HG03095 (cell line): ENCODE results near the gene METTL21C.

Experiments
- ATAC-seq: cut with Tn5 transposase; IDR thresholded peaks from one replicate; pipeline ENCODE4 v1.9.1; 2021; ENCODE audit warnings: moderate library complexity; ENCODE audit not compliant: unreplicated experiment

The METTL21C gene

DNA sequence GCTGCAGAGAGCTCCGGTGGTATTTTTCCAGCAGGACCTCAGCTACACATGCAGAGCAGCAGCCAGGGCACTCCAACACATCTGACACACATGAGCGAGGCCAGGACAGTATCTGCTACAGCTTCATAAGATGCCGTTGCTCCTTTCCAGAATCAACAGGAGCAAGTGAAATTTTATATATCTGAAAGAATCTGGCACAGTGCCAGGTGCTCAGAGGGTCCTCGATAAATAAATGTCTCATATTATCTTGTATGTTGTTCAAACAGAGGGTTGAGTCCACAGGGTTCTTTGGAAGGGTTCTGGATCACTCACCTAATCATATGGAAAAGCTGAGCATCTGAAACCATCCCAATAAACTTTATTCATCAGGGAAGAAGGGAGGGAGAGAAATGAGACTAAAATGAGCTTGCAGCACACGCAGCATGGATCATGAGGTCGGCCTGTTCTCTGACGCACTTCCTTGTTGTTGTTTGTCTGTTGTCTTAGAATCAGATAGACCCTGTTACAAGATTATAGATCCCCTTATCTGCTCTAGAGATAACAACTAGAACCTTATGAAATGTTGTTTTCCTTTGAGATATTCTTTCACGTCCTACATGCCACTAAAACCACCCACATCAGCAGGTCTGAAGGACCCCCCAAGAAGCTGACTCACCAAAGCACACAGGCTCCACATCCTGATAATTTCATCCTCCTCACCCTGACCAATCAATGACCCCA, 3.2 kb upstream of the METTL21C start:
- no peak for ATAC-seq

DNA sequence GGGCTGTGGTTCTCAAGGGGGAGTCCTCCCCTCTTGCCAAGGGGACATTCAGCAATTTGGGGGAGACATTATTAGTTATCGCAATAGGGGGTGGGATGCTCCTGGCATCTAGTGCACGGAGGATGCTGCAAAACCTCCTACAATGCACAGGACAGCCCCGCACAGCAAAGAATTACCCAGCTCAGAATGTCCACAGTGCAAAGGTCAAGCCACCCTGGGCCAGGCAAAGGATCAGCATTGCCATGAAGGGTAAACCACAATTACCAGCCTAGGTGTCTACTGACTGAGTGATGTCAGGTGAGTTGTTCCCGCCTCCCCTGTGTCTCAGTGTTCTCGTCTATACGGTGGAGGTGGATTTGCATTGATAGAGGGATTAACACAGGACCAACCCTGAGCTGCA, 2.4 kb upstream of the METTL21C start:
- no peak for ATAC-seq

DNA sequence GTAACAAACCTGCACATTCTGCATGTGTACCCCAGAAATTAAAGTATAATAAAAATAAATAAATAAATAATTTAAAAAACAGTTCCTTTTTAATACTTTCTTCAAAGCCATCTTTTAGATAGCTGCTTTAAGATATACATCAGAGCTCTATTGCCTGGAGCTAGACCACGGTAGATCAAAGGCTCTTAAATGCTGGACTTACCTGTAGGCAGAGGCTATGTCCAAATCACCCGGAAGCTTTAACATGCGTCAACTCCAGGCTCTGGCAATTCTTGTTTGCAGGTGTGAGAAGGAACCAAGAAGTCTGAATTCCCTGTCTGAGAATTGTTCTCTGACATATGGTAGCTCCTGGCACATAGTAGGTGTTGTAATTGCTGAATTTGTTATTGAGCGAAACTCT, 1.6 kb upstream of the METTL21C start:
- ATAC-seq, result no peak

DNA sequence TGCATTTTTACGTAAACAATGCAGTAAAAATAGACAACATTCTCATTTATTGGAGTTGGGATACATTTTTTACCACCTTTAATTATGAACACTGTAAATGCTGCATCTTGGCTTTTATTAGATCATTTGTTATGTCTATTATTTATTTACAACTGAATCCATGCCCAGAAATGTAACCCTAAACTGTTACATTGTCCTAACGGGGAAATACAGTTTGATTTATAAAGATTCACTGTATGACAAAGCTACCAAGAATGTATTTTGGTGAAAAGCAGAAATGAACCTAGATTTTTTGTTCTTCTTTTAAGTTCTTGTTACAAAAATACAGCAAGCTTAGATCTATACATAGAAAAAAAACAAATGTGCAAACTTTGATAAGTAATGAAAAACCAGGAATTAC, 1.1 kb downstream of the METTL21C start:
- ATAC-seq, result no peak

DNA sequence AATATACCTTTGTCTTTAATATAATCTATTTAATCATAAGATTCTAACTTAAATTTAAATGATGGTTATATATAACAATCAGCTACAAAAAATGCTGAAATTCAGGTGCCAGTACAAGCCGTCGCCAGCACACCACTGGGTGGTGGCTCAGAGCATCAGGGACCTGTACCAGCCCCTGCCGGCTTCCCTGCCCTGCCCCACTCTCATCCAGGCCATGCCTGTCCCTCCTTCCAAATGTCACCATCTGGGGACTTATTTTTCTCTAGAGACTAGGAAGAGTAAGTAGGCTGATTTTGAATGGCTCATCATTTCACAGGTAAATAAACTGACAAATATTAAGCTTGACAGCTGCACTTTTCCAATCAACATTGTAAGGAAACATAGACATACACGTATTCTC, 1.6 kb downstream of the METTL21C start:
- no peak for ATAC-seq

DNA sequence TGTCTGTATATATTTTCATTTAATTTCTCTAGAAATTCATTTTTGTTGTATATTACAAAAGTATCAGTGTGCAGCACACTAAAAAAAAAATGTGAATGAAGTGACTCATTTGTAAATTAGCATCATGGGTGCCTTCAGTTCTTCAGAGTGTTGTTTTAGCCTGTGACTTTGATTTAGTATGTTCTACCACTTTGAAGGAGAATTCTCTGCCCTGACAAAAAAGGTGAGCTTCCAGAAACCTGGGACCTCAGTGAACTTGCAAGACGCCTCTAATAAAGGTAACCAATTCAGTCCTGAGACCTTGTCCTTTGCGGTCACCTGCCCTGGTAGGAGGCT, 2.4 kb downstream of the METTL21C start:
- no peak for ATAC-seq

DNA sequence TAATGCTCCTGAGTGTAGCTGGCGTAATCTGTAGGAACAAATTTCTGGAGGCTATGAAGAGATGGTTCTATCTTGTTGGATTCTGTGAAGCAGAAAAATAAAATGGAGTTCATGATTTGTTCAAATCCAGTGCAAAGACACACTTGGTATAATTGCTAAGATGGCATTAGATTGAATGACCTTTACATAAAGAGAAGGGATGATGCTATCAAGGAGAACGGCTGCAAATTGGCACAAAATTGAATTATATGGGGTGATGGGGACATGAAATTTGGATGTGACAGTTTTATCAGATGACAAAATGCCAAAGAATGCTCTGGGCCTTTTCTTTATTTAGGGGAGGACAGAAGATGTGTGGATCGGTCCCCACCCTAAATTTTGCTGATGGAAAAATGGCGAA, 4.0 kb downstream of the METTL21C start:
- ATAC-seq, result no peak

DNA sequence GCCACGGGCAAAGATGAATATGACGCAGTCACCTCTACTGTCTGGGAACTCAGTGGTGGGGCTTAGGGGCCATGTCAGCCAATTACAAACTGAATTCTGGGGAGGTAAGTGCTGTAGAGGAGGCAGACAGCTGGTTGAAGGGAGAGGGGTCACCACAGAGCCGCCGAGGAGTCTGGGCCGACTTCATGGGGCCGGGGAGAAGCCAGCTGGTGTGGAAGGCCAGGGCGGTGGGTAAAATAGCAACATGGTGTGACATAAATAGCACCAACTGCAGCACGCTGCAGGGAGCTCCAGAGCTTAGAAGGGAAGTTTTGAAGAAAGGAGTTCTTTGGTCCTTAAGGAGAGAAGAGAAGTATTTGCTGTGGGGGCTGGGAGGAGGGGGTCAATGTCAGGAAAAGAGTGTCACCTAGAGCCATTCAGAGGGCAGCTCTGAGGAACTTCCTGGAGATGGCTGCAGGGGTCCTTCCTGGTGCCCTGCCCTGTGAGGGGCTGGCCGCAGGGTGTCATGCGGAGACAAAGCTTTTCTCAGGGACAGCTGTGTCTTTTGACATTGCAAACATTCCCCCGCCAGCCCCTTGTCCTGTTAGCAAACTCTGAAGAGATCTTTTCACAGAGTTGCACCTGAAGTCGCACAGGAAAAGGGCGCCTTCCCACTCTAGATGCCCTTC, 6.4 kb downstream of the METTL21C start:
- ATAC-seq, result no peak

DNA sequence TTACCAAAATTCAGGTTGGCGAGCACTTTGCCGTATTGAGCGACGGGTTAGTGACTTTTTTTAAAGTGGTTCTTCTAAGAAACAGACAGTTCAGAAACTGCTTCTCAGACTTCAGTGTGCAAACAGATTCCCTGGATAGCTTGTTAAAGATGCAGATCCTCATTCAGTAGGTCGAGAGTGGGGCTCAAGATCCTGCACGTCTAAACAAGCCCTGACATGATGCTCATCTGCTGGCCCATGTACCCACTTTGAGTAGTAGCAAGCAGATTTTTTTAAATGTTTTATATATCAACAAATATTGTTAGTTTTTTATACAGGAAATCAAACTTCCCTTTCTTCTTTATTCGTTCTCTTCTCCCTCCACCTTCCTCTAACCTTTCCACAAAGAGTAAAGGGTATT, 7.3 kb downstream of the METTL21C start:
- ATAC-seq, result no peak

DNA sequence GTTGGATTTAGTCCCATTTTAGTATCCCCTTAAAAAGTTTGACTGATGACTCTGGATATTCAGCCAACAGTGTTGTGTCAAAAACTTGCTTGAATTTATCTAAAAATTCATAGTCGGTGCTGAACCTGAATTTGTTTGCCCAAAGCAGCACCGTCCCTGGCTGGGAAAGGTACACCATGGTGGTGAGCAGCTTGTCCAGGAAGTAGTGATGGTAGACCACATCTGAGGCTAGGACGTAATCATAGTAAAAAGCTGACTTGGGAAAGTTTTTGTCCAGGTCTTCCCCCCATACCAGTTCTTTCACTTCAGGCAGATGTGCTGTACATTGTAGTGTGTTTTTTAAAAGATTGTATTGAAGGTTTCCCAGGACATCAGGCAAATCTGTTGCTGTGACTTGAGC, 8.8 kb downstream of the METTL21C start:
- no peak for ATAC-seq

DNA sequence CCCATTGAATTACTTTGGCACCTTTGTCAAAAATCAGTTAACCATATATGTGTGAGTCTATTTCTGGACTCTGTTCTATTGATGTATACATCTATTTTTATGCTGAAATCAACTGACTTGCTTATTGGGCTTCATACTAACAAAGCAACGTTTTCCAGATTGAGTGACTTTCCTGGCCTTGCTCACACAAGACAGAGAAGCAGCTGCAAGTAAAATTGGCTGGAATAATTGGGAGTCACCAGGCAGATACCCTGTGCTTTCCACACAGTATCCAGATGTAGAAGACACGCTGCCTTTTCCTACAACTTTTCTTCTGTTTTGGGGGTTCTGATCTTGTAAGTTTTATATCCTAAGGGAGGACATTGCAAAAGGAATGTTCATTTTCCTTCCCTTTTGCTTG, 11.2 kb downstream of the METTL21C start:
- ATAC-seq, result no peak

DNA sequence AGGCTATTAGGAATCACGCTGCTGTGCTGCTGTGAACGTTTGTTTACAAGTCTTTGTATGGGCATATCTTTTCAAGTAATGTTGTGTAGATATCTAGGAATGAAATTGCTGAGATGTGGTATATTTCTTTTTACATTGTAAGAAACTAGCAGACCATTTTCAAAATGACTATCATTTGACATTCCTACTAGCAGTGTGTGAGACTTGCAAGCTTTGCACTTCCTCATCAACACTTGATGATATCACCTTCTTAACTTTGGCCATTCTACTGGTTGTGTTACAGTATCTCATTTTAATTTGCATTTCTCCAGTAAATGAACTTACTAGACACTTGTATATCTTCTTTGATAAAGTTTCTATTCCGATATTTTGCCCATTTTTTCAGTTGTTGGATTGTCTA, 12.1 kb downstream of the METTL21C start:
- no peak for ATAC-seq

DNA sequence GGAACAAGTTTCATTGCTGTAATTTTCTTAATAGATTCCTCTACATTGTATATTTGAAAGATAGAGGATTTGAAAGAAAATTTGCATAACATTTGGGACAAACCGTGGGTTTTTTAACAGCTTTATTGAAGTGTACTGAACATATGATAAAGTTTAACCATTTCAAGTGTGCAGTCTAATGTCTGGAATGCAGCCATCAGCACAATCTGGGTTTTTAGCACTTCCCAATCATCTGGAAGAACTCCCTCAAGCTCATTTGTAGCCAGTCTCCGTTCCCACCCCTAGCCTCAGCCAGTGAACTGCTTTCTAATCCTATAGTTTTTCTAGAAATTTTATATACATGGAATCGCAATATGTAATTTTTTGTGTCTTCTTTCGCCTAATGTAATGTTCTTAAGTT, 12.6 kb downstream of the METTL21C start:
- no peak for ATAC-seq

DNA sequence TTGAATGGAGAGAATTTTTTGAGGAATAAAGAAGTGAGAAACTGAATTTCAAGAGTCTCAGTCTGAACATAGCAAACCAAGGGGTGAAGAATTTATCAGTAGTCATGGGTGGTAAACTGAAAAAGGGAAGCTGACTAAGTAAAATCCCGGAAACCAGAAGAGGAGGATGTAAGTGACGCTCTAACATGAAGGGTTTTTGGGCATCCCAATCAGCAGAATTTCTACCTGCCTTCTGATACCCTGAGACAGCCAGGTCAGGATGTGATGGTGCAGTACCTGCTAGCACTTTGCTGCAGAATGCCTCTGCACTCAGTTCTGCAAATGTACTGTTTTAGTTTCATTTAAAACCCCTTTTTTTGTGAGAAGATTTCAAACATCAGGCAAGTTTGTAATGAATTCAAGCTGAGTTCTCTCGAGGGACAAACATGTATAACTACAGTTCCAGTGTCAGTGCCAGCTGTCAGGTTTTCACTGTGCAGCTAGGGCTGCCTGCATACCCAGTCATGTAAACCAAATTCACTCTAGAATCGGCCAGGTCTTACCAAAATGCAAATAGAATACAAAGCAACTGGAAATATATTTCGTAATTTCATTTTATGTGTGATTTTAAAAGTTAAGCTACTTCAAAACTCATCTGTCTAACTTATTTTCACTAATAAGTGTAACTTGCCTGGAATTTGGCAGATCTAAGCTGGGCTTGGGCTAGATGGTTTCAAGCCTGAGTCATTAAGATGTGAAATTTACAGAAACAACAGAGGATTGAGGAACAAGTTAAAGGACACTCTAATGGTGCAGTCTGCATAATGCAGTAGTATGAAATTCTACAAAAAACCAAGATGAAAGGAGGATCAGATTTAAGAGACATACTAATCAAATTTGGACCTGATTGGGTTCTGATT, 13.8 kb downstream of the METTL21C start:
- ATAC-seq, result no peak

DNA sequence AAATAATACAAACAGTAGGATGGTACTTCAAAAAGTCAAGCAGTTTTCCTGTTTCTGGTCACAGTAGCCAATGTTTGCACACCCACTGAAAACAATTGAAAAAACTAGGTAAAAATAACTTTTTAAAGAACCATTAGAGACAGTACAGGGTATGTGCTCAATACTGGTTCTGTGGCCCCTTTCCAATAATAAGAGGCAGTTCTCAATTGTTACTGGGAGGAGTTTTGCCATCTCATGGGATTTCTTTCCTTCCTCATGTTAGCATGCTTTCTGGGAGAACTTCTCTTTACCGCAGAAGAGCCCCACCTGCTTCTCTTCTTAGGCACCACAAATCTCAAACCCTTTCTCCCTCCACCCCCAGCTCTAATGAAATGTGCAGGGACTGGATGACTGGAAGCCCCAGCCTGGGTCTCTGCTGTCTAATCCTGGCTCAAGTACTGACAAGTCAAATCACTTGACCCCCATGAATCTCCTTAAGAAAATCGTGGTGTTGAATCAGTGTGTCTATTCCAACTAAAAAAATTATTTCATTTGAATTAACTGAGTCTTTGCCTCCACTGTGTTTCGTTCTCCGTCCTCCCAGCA, 14.6 kb downstream of the METTL21C start:
- ATAC-seq, result no peak

DNA sequence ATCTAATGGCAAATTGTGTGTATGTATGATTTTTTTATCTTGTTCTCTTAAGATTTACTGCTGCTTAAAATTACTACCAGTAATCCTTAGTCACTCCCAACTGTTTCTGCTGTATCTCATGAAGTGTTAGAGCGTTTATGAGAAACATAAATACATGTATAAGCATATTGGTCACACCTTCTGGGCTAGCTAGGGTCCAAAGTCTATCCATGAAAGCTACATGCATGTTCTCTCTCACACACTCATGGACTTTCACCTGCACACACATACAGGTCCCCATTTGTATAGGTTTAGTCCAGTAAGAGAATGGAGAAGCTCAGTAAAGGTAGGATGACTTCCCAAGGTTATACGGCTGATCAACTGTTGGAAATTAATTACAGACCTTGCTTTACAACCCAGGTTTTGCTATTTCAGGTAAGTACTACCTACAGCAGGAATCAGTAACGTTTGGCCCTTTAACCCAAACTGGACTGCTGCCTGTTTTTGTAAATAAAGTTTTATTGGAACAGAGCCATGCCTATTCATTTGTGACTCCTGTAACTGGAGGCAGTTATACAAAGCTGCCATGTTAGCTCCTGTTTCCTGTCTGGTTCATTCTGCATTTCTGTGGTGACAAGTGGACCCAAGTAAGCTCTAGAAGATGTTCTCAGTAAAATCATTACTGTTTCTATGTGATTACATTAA, 15.3 kb downstream of the METTL21C start:
- ATAC-seq, result no peak

DNA sequence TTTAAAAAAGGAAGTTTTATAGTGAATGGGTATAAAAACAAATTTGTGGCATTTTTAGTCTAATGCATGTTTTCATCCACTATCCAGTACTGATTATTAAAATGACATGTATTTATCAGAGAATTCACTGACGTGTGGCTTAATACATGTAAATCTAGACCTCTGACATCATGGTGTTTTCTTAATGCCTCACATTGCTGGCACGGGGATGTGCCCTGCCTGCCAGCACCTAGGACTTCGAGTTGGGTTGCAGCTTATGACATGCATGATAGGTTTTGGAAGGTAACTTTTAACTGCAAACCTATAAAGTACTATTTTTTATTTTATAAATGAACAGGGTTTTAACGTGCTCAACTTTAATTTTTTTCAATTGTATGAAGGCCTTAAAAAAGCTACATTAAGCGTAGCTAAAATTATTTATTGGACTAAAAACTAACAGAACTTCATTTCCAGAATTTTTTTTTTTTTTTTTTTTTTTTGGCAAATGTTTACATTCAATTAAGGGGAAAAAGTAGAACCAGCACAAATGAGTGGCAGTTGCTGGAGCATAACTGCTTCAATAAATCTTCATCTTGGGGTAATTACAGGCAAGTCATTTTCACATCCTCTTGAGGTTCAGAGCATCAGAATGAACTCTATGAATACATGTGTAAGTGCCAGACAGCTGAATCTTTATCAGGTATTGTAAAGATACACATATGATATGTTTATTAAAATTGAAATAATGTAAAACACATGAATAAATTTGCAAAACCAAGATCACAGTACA, 16.3 kb downstream of the METTL21C start:
- no peak for ATAC-seq

DNA sequence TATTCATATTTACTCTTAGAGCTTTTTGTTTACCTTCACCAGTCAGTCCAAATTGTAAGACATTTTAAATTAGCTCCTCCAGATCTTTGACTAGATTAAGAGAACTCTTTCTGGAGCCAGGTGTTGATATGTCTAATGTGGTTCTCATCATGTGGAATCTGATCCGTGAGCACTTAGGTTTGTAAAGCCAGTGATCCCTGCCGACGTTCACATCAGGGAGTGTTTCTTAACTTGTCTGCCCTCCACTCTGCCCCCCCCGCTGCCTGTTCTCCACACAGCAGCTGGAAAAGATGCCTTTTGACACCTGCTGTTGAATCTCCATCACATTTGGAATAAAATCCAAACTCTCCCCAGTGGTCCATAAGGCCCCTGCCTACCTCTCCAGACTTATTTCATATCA, 17.7 kb downstream of the METTL21C start:
- ATAC-seq, result no peak

DNA sequence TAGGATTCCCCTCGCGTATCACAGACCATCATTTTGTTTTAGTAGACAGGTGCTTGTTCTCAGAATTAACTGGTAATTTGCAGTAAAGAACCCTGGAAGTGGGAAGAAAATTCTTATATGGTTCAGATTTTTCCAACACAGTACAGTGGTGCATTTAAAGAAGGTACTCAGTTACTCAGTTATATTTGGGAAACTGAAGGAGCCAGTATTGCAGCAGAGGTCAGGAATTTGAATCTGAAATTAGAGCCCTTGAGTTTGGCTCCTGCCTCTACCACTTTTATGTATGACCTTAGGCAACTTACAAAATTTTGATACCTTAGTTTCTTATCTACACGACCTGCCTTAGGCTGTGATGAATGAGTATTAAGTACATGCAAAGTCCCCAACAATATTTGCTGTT, 19.7 kb downstream of the METTL21C start:
- ATAC-seq, result no peak

DNA sequence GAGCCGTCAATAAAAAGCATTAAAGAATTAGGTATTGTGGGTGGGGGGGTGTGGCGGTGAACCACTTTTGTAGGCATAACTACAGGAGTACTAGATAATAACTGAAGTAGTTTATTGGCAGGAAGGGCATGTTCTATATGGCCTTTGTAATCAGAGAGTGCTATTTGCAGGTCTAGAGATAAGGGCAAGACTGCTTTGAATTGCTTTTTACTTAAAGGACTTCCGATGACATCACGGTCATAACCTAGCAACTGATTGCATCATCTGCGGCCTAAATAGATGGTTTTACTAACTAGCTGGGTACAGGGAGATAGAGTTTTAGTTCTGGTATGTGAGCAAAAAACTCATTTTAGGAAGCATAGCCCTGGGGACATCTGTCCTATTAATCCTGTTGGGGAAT, 24.7 kb downstream of the METTL21C start:
- no peak for ATAC-seq
